Measurements from ENCODE around the gene MCAM.
A peak's percentile ranks its signal among the peaks of the same experiment; 100 is the strongest.

The MCAM gene

DNA sequence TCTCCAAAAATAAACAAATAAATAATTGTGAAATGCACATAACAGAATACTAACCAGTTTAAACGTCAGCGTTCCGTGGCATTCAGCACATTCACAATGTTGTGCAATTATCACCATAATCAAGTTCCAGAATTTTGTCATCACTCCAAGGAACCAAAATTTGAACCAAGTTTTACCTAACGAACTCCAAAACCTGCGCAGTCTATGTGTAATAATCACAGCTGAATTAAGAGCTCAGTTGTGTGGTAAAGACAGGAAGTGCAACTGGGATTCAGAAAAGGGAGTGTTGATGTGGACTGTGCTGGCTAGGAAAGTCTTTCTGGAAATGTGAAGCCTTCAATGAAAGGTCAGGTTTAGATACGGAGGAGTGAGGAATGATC lies 5.4 kb upstream of the MCAM start:
- no peak for DNase-seq (ENCODE audit: low read depth)
- TF ChIP-seq, protein P1, sequence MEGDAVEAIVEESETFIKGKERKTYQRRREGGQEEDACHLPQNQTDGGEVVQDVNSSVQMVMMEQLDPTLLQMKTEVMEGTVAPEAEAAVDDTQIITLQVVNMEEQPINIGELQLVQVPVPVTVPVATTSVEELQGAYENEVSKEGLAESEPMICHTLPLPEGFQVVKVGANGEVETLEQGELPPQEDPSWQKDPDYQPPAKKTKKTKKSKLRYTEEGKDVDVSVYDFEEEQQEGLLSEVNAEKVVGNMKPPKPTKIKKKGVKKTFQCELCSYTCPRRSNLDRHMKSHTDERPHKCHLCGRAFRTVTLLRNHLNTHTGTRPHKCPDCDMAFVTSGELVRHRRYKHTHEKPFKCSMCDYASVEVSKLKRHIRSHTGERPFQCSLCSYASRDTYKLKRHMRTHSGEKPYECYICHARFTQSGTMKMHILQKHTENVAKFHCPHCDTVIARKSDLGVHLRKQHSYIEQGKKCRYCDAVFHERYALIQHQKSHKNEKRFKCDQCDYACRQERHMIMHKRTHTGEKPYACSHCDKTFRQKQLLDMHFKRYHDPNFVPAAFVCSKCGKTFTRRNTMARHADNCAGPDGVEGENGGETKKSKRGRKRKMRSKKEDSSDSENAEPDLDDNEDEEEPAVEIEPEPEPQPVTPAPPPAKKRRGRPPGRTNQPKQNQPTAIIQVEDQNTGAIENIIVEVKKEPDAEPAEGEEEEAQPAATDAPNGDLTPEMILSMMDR (conservative IDR thresholded peaks at IDR 0.05; ENCODE audit: control insufficient read depth, insufficient read depth, low read depth, low read length) = no peak
- no peak overlapping the region for H3K4me3 ChIP-seq (ENCODE audit: control insufficient read depth, low read depth, low read length)

DNA sequence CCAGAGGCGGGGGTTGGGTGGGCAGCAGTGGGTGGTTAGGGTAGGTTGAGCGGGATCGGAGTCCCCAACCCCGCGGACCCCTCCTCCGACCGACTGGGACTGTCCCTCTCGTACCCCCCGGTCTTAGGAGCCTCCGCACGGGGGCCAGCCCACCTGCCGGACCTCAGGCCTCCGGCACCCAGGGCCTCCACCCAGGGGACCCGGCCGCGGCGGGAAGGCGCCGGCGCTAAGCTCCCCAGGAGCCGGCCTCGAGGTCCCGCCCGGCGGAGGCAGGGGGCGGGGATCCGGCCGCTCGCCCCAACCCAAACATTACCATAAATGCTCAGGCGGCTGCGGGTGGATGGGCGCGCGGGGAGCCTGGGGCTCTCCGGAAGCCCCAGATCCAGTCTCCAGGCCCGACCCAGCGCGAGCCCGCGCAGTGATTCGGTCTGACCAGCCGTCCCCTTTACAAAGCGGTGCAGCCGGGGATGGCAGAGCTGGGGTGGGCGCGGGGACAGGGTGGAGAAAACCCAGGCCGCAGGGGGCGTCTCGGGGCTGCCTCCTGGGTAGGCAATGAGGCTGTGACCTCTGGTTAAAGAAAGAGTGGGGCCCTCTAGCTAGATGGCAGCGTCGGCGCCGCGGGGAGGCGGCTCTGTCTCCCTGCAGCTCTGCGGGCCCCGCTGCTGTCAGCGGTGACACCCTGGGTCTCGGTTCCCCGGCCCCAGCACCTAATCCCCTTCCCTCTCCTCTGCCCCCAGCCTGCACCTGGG lies 4.0 kb upstream of the MCAM start:
- TF ChIP-seq, protein P1 (conservative IDR thresholded peaks at IDR 0.05; ENCODE audit: control insufficient read depth, insufficient read depth, low read depth, low read length) = no peak
- peak overlapping the region; percentile 40 for H3K4me3 ChIP-seq (ENCODE audit: control insufficient read depth, low read depth, low read length)
- peak; percentile 25 for DNase-seq (ENCODE audit: low read depth)

DNA sequence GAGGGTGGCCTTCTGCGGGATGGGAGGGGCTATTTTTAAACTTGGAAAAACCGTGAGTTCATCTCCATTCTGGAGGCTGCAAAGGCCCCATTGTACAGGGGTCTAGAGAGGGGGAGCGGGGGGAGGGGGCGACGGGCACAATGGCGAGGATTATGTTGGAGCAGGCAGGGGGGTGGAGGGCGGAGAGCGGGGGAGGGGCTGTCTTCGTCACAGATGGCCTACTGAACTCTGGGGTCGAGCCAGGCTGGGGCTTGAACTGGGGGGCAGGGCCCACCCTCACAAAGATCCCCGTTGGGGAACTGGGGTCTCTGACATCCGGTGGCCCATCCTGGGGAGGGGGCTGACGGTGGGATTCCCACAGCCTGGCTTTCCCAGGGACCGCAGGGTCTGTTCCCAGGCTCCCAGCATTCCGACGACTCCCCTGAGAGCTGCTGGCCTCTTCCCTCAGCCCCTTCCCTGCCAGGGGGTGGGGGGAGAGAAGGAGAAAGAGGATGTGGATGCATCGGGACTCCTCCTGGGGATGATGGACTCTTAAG lies 3.4 kb upstream of the MCAM start:
- TF ChIP-seq, protein P1 (conservative IDR thresholded peaks at IDR 0.05; ENCODE audit: control insufficient read depth, insufficient read depth, low read depth, low read length) = no peak
- no peak for DNase-seq (ENCODE audit: low read depth)
- H3K4me3 ChIP-seq (ENCODE audit: control insufficient read depth, low read depth, low read length) = peak overlapping the region; percentile 40

DNA sequence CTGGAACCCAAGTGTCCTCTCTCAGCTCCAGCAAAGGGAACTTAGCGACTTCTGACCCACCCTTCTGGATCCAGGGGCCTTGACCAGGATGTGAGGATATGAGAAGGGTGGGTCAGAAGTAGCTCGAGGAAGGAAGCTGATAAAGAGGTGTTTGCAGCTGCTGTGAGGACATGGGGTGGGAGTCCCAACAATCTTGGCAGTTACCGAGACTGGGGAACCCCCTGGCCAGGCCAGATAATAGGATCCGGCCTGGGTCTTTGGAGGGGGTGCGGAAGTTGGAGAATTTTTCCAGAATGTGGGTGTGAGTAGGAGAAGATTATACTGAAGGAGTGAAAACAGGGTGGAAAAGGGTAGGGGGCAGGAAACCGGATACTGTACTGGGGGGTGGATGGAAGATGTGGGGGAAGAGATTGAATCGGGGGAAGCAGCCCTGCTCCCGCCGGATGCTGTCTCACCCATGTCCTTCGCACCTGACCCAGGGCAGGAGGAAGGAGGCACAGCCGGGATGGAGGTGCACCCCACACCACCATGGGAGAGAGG lies 2.8 kb upstream of the MCAM start:
- no peak overlapping the region for H3K4me3 ChIP-seq (ENCODE audit: control insufficient read depth, low read depth, low read length)
- no peak for DNase-seq (ENCODE audit: low read depth)
- TF ChIP-seq, protein P1 (conservative IDR thresholded peaks at IDR 0.05; ENCODE audit: control insufficient read depth, insufficient read depth, low read depth, low read length) = no peak

DNA sequence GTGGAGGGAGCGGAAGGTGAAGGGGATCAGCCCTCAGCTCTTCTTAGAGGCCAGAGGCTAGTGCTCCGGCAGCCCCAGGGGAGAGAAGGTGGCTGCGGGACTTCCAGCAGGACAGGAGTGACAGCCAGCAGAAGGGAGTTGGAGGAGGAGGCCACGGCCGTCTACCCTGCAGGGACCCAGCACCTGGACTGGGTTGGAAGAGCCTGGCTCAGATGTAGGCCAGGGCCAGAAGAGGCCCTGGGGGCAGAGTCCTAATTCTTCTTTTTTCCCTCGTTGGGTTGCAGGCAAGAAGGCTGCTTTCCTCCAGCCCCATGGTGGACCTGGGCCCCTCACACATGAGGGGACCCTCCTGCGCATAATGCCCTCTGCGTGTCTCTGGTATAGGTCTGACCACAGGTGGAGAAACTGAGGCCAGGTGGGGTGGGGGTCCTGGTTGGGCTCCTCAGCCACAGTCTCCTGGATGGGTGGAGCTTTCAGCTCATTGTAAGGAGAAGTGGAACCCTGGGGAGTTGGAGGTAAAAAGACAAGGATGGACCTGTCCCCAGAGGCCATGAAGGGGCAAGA lies 2.3 kb upstream of the MCAM start:
- no peak for DNase-seq (ENCODE audit: low read depth)
- H3K4me3 ChIP-seq (ENCODE audit: control insufficient read depth, low read depth, low read length) = no peak overlapping the region
- TF ChIP-seq, protein P1 (conservative IDR thresholded peaks at IDR 0.05; ENCODE audit: control insufficient read depth, insufficient read depth, low read depth, low read length) = no peak

DNA sequence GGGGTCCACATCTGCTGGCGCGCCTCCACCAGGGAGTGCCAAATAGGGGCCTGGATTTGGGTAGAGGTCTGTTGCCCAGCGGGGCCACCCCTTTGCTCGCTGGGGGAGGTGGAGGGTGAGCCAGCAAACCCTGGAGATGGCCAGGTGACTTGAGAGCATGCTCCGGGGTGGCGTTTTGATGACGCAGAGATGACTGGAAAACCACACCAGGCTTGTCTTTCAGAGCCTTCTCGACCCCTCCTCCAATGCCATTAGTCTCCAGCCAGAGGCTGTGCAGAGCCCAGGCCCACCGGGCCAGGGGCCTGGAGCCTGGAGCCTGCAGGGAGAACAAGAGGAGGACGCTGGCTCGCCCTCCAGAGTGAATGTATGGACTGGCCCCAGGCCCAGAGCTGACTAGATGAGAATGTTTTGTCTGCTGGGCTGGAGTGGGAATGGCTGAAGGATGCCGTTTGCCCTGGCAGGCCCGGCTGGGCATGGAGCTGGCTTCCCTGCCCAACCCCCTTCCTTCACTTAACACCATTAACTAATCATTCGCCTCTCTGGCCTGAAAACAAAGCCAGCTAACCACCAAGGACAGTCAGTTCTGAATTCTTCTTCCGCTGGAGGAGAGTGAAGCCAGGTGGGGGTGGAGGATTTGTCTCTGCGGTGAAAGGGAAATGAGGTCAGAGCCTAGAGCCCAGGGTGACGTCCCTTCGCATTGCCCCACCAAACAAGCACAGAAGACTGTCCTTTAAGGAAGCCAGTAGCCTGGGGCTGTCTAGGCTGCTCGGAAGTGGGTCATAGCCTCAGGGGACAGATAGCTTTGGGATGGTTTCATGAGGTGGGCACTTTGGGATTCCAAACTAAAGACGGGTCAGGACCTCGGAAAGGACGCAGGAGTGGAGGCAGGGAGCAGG lies 1.6 kb upstream of the MCAM start:
- DNase-seq (ENCODE audit: low read depth) = peak; percentile 54
- TF ChIP-seq, protein P1 (conservative IDR thresholded peaks at IDR 0.05; ENCODE audit: control insufficient read depth, insufficient read depth, low read depth, low read length) = no peak
- no peak overlapping the region for H3K4me3 ChIP-seq (ENCODE audit: control insufficient read depth, low read depth, low read length)
